T-helper 2 cell treated with Interferon-gamma antibody and Interleukin-4, amounts not matched to agents 100 ng/mL and 5 ng/mL, for 36 hours (primary cell): ENCODE results near the gene SLCO2A1. TPM values are rescaled to one million over a fixed set of nuclear protein-coding genes. Genes with fewer than 3 reads are reported as not detected.

Experiments
- intact Hi-C: fragments of 100-400 bp; cut with micrococcal nuclease; formaldehyde crosslinking; loops from one replicate; pipeline ENCODE4 v1.15.1; 2023
- total RNA-seq: library from RNA; stranded (reverse); gene quantifications from 2 replicates; pipeline ENCODE4 v1.2.3, GENCODE V29; 2022

SLCO2A1 gene
- total RNA-seq, 1 donor from 2014 or later = not detected

GRCh38 chr3:134060561-134061385 is 31.0 kb upstream of the SLCO2A1 start:
- intact Hi-C loops = no loop called here

DNA sequence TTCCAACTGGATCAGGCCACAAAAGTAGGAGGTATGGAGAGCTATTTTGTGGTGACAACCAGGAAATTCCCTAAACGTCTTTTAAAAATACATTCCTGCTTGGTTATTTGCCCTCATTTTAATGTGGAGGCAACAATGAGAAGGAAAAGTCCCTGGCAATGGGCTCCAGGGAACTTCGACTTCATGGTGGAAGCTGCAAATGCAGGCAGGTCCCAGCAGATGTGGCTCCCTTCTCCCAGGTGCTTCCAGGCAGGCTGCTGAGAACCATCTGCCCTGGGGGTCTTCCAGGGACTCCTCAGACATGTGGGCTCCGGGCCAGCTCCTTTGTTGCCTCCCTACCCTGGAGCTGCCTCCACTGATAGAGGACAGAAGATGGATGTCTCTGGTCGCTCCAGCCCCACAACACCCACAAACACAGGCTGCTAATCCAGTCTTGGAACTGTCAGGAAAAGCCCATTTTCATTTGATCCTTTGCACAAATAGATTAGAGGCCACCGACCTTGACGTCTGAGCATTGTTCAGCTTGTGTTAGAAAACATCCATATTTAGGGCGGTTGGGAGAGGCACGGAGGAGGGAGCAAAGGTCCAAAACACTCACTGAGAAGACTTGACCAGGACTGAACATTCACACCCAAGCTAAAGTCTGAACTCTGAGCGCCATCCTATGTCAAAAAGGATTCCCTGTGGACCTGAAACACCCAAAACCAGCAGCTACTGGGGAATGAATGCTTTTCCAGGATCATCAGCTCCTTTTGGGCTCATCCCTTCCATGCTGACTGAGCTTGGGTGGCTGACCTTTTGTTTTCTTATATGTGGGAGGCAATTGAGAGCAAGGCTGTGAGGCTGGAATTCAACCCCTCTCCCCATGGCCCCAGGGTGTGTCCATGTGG is 30.2 kb upstream of the SLCO2A1 start:
- intact Hi-C loops = no loop called here

- intact Hi-C loops = no loop called here
These were observed 29.4 kb upstream of the SLCO2A1 start for GRCh38 chr3:134059035-134059601.

GRCh38 chr3:134057654-134058110 is 28.0 kb upstream of the SLCO2A1 start:
- intact Hi-C loops = no loop called here

- intact Hi-C loops = no loop called here
These were observed 27.4 kb upstream of the SLCO2A1 start for GRCh38 chr3:134057006-134057653.

DNA sequence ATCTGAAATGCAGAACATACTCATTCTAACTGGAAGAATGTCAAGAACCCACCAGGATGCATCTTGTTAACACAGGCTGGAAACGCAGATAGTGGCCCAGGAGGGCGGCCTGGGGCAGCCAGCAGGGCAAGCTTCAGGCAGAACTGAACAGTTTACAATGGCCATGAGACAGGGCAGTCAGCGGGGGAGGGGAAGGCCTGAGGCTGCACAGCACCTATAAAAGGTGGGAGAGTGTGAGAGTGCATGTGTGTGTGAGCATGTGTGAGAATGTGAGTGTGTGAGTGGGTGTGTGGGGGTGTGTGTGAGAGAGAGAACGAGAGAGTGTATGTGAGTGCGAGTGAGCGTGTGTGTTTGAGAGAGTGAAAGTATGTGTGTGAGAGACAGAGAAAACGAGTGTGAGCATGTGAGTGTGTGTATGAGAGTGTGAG is 26.8 kb upstream of the SLCO2A1 start:
- intact Hi-C loops = no loop called here

GRCh38 chr3:134055661-134056060 is 25.9 kb upstream of the SLCO2A1 start:
- intact Hi-C loops = no loop called here

DNA sequence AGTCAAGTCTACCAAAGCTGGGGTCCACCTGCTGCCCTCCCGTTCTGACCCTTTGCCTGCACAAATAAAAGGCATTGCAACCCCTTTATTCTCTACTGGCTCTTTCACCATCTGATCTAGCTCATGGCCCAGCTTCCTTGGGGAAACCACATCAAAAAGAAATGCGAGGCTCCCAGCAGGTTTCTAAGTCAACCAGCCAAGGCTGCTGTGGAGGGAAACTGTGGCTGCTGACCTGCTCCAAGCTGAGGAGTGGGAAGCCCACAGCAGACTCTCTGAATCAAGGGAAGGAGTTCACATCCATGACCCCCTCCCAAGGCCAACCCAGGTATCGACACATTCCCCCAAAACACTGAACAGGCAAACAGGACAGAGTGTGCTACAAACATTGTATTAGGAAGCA is 25.2 kb upstream of the SLCO2A1 start:
- intact Hi-C loops = no loop called here

- intact Hi-C loops = no loop called here
These were observed 24.5 kb upstream of the SLCO2A1 start for GRCh38 chr3:134054231-134054630.

GRCh38 chr3:134052370-134052769 is 22.6 kb upstream of the SLCO2A1 start:
- intact Hi-C loops = no loop called here

DNA sequence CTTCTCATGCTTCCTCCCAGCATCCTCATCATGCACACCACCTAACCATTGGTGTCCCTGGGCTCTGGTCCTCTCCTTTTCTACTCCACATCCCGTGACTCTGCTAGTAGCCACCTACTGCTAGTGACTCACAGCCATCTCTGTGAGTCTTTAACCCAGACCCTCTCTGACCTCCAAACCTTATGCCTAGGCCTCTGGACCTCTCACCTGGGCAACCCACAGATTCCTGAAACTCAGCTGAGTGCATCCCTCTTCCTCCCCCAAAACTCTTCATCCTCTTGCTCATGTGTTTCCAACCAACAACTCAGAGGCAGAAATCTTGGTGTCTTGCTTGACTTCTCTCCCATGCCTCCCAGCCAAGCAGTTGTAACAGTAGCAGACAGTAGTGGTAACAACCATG is 20.0 kb upstream of the SLCO2A1 start:
- intact Hi-C loops = no loop called here

GRCh38 chr3:134048278-134048996 is 18.7 kb upstream of the SLCO2A1 start:
- intact Hi-C loops = no loop called here

- intact Hi-C loops = no loop called here
These were observed 14.7 kb upstream of the SLCO2A1 start for GRCh38 chr3:134044459-134044858.

GRCh38 chr3:134040066-134040465 is 10.3 kb upstream of the SLCO2A1 start:
- intact Hi-C loops = no loop called here

- intact Hi-C loops = no loop called here
These were observed 9.6 kb upstream of the SLCO2A1 start for GRCh38 chr3:134039161-134039862.

DNA sequence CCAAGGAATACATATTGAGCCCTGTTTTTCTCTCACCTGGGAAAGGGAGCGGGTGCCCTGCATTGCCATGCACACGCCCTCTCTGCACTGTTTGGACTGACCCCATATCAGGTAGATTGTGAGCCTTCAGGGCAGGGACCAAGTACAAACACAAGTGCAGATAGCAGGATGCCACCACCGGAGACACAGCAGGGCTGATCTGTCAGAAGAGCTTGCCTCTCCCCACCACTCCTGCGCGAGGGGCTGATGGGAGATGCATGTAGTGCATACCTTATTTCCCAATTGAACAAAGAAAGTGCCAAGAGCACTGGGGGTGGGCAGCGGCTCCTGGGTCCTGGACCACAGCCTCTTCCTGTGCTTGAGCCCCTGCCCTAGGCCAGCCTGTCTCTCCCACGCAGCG is 9.0 kb upstream of the SLCO2A1 start:
- intact Hi-C loops = no loop called here

DNA sequence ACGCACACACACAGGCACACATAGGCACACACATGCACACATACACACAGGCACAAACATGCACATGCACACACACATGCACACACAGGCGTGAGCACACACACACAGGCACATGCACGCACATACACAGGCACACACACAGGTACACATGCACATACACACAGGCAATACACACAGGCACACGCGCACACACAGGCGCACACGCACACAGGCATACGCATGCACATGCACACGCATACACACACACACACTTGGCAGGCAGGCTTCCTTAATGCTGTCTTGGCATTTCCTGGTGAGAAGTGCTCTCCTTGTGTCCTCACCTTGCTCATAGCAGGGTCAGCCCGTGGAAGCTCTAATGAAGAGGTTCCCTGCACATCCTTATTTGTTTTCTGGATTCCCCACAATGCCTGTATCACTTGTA is 8.4 kb upstream of the SLCO2A1 start:
- intact Hi-C loops = no loop called here

GRCh38 chr3:134037168-134037567 is 7.4 kb upstream of the SLCO2A1 start:
- intact Hi-C loops = no loop called here

GRCh38 chr3:134036291-134036690 is 6.6 kb upstream of the SLCO2A1 start:
- intact Hi-C loops = no loop called here

DNA sequence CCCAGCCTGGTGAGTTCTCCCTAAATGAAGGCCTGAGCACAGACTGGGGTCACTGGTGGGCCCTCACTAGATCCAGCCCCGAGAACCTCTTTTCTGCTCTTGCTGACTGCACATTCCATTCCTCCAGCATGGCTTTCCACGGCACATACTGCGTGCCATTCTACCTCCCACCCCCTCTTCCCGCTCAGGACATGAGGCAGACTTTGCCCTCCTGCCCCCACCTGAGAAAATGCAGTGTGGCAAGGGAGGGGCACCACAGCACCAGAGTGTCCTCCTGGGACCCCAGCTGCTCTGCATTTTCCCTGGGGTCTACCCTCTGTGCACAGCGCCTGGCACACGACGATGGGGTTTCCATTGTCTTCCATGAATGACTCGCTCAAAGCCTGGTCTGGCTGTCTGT is 6.1 kb upstream of the SLCO2A1 start:
- intact Hi-C loops = no loop called here
